ENCODE results near the gene ZCWPW1. TPM values are rescaled to one million over a fixed set of nuclear protein-coding genes. Genes with fewer than 3 reads are reported as not detected.
A peak's percentile ranks its signal among the peaks of the same experiment; 100 is the strongest.

Gene ZCWPW1
- total and polyA plus RNA-seq, 2 of the 13 experiments (the other 11 are each of a cell fraction or from before 2014, with no cell fraction given) = 2.4 to 2.5 TPM

GRCh38 chr7:100465702-100466311 lies 37.3 kb upstream of the ZCWPW1 start (continued):
- TF ChIP-seq SNAPC4 (CRISPR knock-in tag; IDR thresholded peaks at IDR 0.05) (no peak), ELF3 (CRISPR knock-in tag; IDR thresholded peaks at IDR 0.05) (peak; percentile 74), KAT8 (CRISPR knock-in tag; IDR thresholded peaks at IDR 0.05) (0 out of 2 replicates have a peak, but pooled peaks have one; percentile 38), POLR2A (IDR thresholded peaks at IDR 0.05; ENCODE audit: insufficient read depth in 1 of 2, low read depth in 2 of 2, low read length in 2 of 2) (no peak), ZNF326 (CRISPR knock-in tag; IDR thresholded peaks at IDR 0.05; ENCODE audit: borderline replicate concordance) (no peak), MAFG (CRISPR knock-in tag; IDR thresholded peaks at IDR 0.05) (no peak), ZFP82 (CRISPR knock-in tag; IDR thresholded peaks at IDR 0.05; ENCODE audit: borderline replicate concordance) (no peak), ZNF160 (CRISPR knock-in tag; IDR thresholded peaks at IDR 0.05) (no peak), MYNN (CRISPR knock-in tag; IDR thresholded peaks at IDR 0.05; ENCODE audit: low read depth) (no peak), PHF20 (CRISPR knock-in tag; IDR thresholded peaks at IDR 0.05) (no peak), XRCC5 (optimal IDR thresholded peaks at IDR 0.05; ENCODE audit: low read length) (peak; percentile 77), ZSCAN20 (CRISPR knock-in tag; IDR thresholded peaks at IDR 0.05; ENCODE audit: borderline replicate concordance) (no peak), UBTF (CRISPR knock-in tag; IDR thresholded peaks at IDR 0.05) (no peak), ZNF614 (CRISPR knock-in tag; IDR thresholded peaks at IDR 0.05; ENCODE audit: borderline replicate concordance) (no peak), SIN3B (IDR thresholded peaks at IDR 0.05; ENCODE audit: low read length) (no peak), ZNF451 (CRISPR knock-in tag; IDR thresholded peaks at IDR 0.05) (no peak), ZNF333 (CRISPR knock-in tag; IDR thresholded peaks at IDR 0.05; ENCODE audit: borderline replicate concordance) (no peak), GABPA (IDR thresholded peaks at IDR 0.05; ENCODE audit: low read depth, low read length) (peak; percentile 22; the same call in 1 of the 2 replicates), GABPA (CRISPR knock-in tag; IDR thresholded peaks at IDR 0.05; ENCODE audit: low read depth) (no peak), RBFOX2 (IDR thresholded peaks at IDR 0.05; ENCODE audit: low read depth, low read length) (0 out of 2 replicates have a peak, but pooled peaks have one; percentile 32), CBX1 (IDR thresholded peaks at IDR 0.05; ENCODE audit: low read depth) (no peak), ZNF441 (CRISPR knock-in tag; IDR thresholded peaks at IDR 0.05; ENCODE audit: borderline replicate concordance) (no peak), CCAR2 (optimal IDR thresholded peaks at IDR 0.05; ENCODE audit: low read depth, low read length) (no peak), ZNF207 (IDR thresholded peaks at IDR 0.05; ENCODE audit: borderline replicate concordance) (no peak)
- TF ChIP-seq, protein P1, sequence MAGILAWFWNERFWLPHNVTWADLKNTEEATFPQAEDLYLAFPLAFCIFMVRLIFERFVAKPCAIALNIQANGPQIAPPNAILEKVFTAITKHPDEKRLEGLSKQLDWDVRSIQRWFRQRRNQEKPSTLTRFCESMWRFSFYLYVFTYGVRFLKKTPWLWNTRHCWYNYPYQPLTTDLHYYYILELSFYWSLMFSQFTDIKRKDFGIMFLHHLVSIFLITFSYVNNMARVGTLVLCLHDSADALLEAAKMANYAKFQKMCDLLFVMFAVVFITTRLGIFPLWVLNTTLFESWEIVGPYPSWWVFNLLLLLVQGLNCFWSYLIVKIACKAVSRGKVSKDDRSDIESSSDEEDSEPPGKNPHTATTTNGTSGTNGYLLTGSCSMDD (CRISPR knock-in tag; IDR thresholded peaks at IDR 0.05) = no peak

All from HepG2 (cell line).